HepG2 (cell line): ENCODE measurements around the gene VPS4A. TPM values are rescaled to one million over a fixed set of nuclear protein-coding genes. Genes with fewer than 3 reads are reported as not detected.

ENCODE experiments used
- CEBPB ChIP-seq: IDR thresholded peaks from 2 replicates; pipeline ENCODE4 v1.6.1; 2011; ENCODE audit warnings: low read depth, low read length, improper control_type of control experiment, borderline replicate concordance
- CEBPG ChIP-seq: IDR thresholded peaks from 2 replicates; pipeline ENCODE4 v1.6.1; 2016
- HDAC2 ChIP-seq: sonication (generic); formaldehyde crosslinking; IDR thresholded peaks from 2 replicates; pipeline ENCODE4 v1.4.0; 2020; ENCODE audit warnings: missing genetic modification reagents
- MLXIP ChIP-seq: sonication (generic); formaldehyde crosslinking; IDR thresholded peaks from 2 replicates; pipeline ENCODE4 v1.9.0; 2021; ENCODE audit warnings: missing genetic modification reagents, borderline replicate concordance
- PAF1 ChIP-seq: IDR thresholded peaks from 2 replicates; pipeline ENCODE4 v1.6.1; 2016; ENCODE audit warnings: missing genetic modification reagents, missing compliant biosample characterization
- PHF21A ChIP-seq: sonication (generic); formaldehyde crosslinking; IDR thresholded peaks from 2 replicates; pipeline ENCODE4 v1.5.0; 2020; ENCODE audit warnings: mild to moderate bottlenecking, missing genetic modification reagents
- RBM22 ChIP-seq: fragments of 200-400 bp; formaldehyde crosslinking; optimal IDR thresholded peaks from 2 replicates; pipeline ENCODE3; 2017; ENCODE audit warnings: mild to moderate bottlenecking, low read length, moderate library complexity
- REL ChIP-seq: sonication (generic); formaldehyde crosslinking; conservative IDR thresholded peaks from 2 replicates; pipeline ENCODE4 v1.8.0; 2022; ENCODE audit warnings: mild to moderate bottlenecking, missing genetic modification reagents, moderate library complexity
- SALL1 ChIP-seq: sonication (generic); formaldehyde crosslinking; IDR thresholded peaks from 2 replicates; pipeline ENCODE4 v1.8.0; 2022; ENCODE audit warnings: mild to moderate bottlenecking, missing genetic modification reagents
- SP2 ChIP-seq: sonication (generic); formaldehyde crosslinking; IDR thresholded peaks from 2 replicates; pipeline ENCODE4 v1.5.1; 2020; ENCODE audit warnings: mild to moderate bottlenecking, missing genetic modification reagents
- SSRP1 ChIP-seq: IDR thresholded peaks from 2 replicates; pipeline ENCODE4 v1.6.1; 2016; ENCODE audit warnings: control low read depth
- ZC3H13 ChIP-seq: sonication (generic); formaldehyde crosslinking; IDR thresholded peaks from 2 replicates; pipeline ENCODE4 v1.8.1; 2023; ENCODE audit warnings: mild to moderate bottlenecking, missing genetic modification reagents, moderate library complexity
- ZEB1 ChIP-seq: IDR thresholded peaks from 2 replicates; pipeline ENCODE4 v1.6.1; 2012; ENCODE audit warnings: mild to moderate bottlenecking, low read depth, inconsistent platforms; ENCODE audit not compliant: insufficient replicate concordance
- ZNF296 ChIP-seq: sonication (generic); formaldehyde crosslinking; conservative IDR thresholded peaks from 2 replicates; pipeline ENCODE4 v1.5.0; 2020; ENCODE audit warnings: mild to moderate bottlenecking, missing genetic modification reagents
- ZNF558 ChIP-seq: sonication (generic); formaldehyde crosslinking; IDR thresholded peaks from 2 replicates; pipeline ENCODE4 v1.9.0; 2022; ENCODE audit warnings: mild to moderate bottlenecking, missing genetic modification reagents, borderline replicate concordance
- ZNF619 ChIP-seq: sonication (generic); formaldehyde crosslinking; IDR thresholded peaks from 2 replicates; pipeline ENCODE4 v1.4.0; 2020; ENCODE audit warnings: mild to moderate bottlenecking, missing genetic modification reagents
- polyA plus RNA-seq, 8 experiments: library from polyadenylated mRNA; depleted of rRNA in 3 of 8; stranded (reverse) in 7 of 8; unstranded in 1 of 8; fragments of >200 nt; fragmentation: Illumina TruSeq in 4 of 8; extraction: Trizol in 4 of 8; gene quantifications; 2 replicates each; pipeline versions ENCODE4 v1.2.1 to v1.2.3, GENCODE V29; 2011 to 2016; ENCODE audit warnings: low read depth in 4 of 8, missing spikeins in 1 of 8, mixed read lengths in 1 of 8; ENCODE audit not compliant: insufficient read depth in 1 of 8
- total RNA-seq, 5 experiments: library from RNA; depleted of rRNA; stranded (reverse); fragments of >200 nt; fragmentation: Illumina TruSeq; extraction: Trizol; gene quantifications; 2 replicates each; pipeline ENCODE4 v1.2.3, GENCODE V29; 2016; ENCODE audit warnings: low read depth in 1 of 5
- TF ChIP-seq, protein P1 (sequence below): sonication (generic); formaldehyde crosslinking; IDR thresholded peaks from 2 replicates; pipeline ENCODE4 v1.4.0; 2020; ENCODE audit warnings: mild to moderate bottlenecking, missing genetic modification reagents
- TF ChIP-seq, protein P2 (sequence below): sonication (generic); formaldehyde crosslinking; IDR thresholded peaks from 2 replicates; pipeline ENCODE4 v1.4.0; 2020; ENCODE audit warnings: mild to moderate bottlenecking, missing genetic modification reagents

The VPS4A gene
- total and polyA plus RNA-seq, 2 of the 13 experiments (the other 11 are each of a cell fraction or from before 2014, with no cell fraction given): 13.2 to 27.9 TPM

GRCh38 chr16:69363281-69363717 lies 52.1 kb downstream of the VPS4A start (continued):
- TF ChIP-seq, protein P1, sequence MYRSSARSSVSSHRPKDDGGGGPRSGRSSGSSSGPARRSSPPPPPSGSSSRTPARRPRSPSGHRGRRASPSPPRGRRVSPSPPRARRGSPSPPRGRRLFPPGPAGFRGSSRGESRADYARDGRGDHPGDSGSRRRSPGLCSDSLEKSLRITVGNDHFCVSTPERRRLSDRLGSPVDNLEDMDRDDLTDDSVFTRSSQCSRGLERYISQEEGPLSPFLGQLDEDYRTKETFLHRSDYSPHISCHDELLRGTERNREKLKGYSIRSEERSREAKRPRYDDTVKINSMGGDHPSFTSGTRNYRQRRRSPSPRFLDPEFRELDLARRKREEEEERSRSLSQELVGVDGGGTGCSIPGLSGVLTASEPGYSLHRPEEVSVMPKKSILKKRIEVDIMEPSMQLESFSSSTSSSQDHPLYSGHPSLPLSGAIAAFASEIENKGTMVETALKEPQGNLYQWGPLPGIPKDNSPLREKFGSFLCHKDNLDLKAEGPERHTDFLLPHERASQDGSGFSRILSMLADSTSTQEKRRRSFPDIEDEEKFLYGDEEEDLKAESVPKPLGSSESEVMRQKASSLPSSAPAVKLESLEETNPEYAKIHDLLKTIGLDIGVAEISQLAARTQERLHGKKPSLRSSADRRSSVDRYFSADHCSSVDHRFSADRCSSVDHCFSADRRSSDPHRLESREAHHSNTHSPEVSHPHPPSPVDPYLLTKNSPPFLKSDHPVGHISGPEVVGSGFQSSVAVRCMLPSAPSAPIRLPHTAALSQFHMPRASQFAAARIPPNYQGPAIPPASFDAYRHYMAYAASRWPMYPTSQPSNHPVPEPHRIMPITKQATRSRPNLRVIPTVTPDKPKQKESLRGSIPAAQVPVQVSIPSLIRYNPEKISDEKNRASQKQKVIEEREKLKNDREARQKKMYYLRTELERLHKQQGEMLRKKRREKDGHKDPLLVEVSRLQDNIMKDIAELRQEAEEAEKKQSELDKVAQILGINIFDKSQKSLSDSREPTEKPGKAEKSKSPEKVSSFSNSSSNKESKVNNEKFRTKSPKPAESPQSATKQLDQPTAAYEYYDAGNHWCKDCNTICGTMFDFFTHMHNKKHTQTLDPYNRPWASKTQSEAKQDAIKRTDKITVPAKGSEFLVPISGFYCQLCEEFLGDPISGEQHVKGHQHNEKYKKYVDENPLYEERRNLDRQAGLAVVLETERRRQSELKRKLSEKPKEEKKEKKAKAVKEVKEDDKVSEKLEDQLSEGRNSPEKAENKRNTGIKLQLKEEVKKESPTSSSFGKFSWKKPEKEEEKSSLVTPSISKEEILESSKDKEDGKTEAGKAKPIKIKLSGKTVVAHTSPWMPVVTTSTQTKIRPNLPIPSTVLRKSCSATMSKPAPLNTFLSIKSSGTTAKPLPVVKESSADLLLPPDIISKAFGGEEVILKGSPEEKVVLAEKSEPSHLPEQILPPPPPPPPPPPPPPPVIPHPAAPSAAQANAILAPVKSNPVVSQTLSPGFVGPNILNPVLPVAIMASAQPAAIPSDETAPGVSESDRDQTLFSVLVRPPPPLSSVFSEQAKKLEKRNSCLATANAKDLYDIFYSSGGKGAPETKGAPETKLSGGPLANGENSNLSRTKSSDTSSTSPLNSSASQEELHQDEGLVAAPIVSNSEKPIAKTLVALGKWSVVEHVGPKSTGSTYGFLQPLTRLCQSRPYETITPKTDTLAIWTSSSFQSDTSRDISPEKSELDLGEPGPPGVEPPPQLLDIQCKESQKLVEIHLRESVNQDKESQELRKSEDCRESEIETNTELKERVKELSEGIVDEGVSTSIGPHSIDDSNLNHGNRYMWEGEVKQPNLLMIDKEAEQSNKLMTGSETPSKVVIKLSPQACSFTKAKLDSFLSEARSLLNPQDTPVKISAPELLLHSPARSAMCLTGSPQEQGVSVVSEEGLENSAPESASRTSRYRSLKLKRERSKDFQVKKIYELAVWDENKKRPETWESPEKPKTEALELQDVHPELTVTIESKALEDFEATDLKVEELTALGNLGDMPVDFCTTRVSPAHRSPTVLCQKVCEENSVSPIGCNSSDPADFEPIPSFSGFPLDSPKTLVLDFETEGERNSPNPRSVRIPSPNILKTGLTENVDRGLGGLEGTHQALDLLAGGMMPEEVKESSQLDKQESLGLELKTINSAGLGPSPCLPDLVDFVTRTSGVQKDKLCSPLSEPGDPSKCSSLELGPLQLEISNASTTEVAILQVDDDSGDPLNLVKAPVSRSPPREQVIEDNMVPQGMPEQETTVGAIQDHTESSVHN (CRISPR knock-in tag): 0 out of 2 replicates have a peak, but pooled peaks have one; percentile 24
- TF ChIP-seq HDAC2 (0 out of 2 replicates have a peak, but pooled peaks have one; percentile 23), PAF1 (peak; percentile 74; the same call in 1 of the 2 replicates), PHF21A (CRISPR knock-in tag) (0 out of 2 replicates have a peak, but pooled peaks have one; percentile 16), ZNF558 (CRISPR knock-in tag) (no peak), SALL1 (peak; percentile 26; the same call in 1 of the 2 replicates), REL (CRISPR knock-in tag) (0 out of 2 replicates have a peak, but pooled peaks have one; percentile 31), SSRP1 (CRISPR knock-in tag) (peak; percentile 80; the same call in 1 of the 2 replicates), MLXIP (no peak), ZEB1 (peak; percentile 74), ZNF296 (peak; percentile 63; the same call in 1 of the 2 replicates), SP2 (CRISPR knock-in tag) (no peak), CEBPG (CRISPR knock-in tag) (peak; percentile 94), ZNF619 (CRISPR knock-in tag) (peak; percentile 82; the same call in 1 of the 2 replicates), ZC3H13 (CRISPR knock-in tag) (peak; percentile 76; the same call in 1 of the 2 replicates), RBM22 (peak; percentile 37), CEBPB (peak; percentile 98)
- TF ChIP-seq, protein P2, sequence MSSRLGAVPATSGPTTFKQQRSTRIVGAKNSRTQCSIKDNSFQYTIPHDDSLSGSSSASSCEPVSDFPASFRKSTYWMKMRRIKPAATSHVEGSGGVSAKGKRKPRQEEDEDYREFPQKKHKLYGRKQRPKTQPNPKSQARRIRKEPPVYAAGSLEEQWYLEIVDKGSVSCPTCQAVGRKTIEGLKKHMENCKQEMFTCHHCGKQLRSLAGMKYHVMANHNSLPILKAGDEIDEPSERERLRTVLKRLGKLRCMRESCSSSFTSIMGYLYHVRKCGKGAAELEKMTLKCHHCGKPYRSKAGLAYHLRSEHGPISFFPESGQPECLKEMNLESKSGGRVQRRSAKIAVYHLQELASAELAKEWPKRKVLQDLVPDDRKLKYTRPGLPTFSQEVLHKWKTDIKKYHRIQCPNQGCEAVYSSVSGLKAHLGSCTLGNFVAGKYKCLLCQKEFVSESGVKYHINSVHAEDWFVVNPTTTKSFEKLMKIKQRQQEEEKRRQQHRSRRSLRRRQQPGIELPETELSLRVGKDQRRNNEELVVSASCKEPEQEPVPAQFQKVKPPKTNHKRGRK (CRISPR knock-in tag): 0 out of 2 replicates have a peak, but pooled peaks have one; percentile 52
